HL-60 (cell line): ENCODE measurements around the gene ZDHHC9.

Experiments
- DNase-seq, 2 experiments: peaks; one replicate each; pipeline ENCODE4 v3.0.0-alpha.2; 2010 to 2020; ENCODE audit warnings: low read depth in 1 of 2, low spot score in 1 of 2
- H3K27ac ChIP-seq: fragments of 250-450 bp; sonication (Bioruptor Pico); replicated peaks from 2 replicates; pipeline ENCODE4 v1.5.1; 2020; ENCODE audit warnings: mild to moderate bottlenecking, moderate library complexity
- H3K27me3 ChIP-seq: fragments of 250-450 bp; sonication (Bioruptor Pico); 2 replicates; pipeline ENCODE4 v1.5.1; 2021; ENCODE audit warnings: mild to moderate bottlenecking, moderate library complexity; ENCODE audit not compliant: insufficient read depth, poor library complexity, severe bottlenecking
- H3K4me3 ChIP-seq: replicated peaks from 2 replicates; pipeline ENCODE4 v1.5.1; 2011; ENCODE audit warnings: mild to moderate bottlenecking, control low read depth, low read length; ENCODE audit not compliant: insufficient read depth
- GABPA ChIP-seq: IDR thresholded peaks from 2 replicates; pipeline ENCODE4 v1.6.1; 2012; ENCODE audit warnings: low read depth
- POLR2AphosphoS5 ChIP-seq: IDR thresholded peaks from 2 replicates; pipeline ENCODE4 v1.6.1; 2012; ENCODE audit warnings: low read depth
- REST ChIP-seq: IDR thresholded peaks from 2 replicates; pipeline ENCODE4 v1.6.1; 2012; ENCODE audit warnings: low read depth; ENCODE audit not compliant: insufficient replicate concordance
- SPI1 ChIP-seq: IDR thresholded peaks from 2 replicates; pipeline ENCODE4 v1.6.1; 2012; ENCODE audit warnings: low read depth, mild to moderate bottlenecking, borderline replicate concordance
- TF ChIP-seq, protein P1 (sequence below): IDR thresholded peaks from one replicate; pipeline ENCODE4 v1.5.1; 2011; ENCODE audit warnings: low read length, control low read depth, inconsistent platforms; ENCODE audit not compliant: insufficient read depth

Gene ZDHHC9

DNA sequence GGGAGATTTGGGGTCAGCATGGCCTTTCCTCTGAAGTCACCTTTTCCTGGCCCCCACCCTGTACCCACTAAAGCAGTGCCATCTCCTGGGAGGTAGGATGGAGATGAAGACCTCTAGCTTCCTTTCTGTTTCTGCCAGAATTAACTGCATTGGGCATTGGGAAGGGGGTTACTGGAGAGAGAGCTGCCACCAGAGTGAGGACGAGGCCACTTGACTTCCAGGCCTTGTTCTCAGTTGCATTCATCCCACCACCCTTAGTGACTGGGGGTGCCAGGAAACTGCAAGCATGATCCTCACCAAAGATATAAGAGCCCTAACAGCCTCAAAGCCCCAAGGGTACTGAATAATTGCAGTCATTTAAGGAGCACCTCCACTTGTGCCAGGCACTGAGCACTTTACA, 48.1 kb downstream of the ZDHHC9 start:
- TF ChIP-seq SPI1 (no peak), REST (no peak), POLR2AphosphoS5 (no peak; the same call in 1 of the 2 replicates), GABPA (no peak)
- TF ChIP-seq, protein P1, sequence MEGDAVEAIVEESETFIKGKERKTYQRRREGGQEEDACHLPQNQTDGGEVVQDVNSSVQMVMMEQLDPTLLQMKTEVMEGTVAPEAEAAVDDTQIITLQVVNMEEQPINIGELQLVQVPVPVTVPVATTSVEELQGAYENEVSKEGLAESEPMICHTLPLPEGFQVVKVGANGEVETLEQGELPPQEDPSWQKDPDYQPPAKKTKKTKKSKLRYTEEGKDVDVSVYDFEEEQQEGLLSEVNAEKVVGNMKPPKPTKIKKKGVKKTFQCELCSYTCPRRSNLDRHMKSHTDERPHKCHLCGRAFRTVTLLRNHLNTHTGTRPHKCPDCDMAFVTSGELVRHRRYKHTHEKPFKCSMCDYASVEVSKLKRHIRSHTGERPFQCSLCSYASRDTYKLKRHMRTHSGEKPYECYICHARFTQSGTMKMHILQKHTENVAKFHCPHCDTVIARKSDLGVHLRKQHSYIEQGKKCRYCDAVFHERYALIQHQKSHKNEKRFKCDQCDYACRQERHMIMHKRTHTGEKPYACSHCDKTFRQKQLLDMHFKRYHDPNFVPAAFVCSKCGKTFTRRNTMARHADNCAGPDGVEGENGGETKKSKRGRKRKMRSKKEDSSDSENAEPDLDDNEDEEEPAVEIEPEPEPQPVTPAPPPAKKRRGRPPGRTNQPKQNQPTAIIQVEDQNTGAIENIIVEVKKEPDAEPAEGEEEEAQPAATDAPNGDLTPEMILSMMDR, result no peak
- Histone ChIP-seq H3K27me3 (no peaks in the 10 kb centered on the region), H3K4me3 (no peak overlapping the region), H3K27ac (no peak overlapping the region)
- no peak for DNase-seq

DNA sequence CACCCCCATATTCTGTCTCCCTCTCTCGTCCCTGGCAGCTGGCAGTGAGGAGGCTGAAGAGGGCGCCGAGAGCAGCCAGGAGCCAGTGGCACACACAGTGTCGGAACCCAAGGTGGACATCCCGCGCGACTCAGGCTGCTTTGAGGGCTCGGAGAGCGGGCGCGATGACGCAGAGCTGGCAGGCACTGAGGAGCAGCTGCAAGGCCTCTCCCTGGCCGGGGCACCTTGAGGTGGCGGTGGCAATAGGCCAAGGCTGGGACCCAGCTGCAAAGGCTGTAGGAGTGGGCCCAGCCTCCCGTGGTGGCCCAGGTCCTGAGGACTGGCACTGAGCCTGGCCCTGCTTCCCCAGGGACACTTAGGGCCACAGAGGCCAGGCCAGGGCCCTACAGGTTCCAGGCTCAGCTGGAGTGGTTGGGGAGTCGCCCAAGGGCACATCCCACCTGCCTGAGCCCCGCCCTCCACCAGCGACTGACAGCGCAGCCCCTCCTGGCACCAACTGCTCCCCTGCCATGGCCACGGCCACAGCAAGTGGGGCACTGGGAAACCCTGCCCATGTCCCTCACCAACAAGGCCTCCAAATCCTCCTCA, 50.0 kb downstream of the ZDHHC9 start:
- TF ChIP-seq SPI1, result no peak
- TF ChIP-seq, protein P1, result no peak
- no peak for TF ChIP-seq POLR2AphosphoS5
- TF ChIP-seq GABPA, result no peak
- no peak for TF ChIP-seq REST
- Histone ChIP-seq H3K27me3 (no peaks in the 10 kb centered on the region), H3K4me3 (no peak overlapping the region), H3K27ac (no peak overlapping the region)
- DNase-seq, result no peak

DNA sequence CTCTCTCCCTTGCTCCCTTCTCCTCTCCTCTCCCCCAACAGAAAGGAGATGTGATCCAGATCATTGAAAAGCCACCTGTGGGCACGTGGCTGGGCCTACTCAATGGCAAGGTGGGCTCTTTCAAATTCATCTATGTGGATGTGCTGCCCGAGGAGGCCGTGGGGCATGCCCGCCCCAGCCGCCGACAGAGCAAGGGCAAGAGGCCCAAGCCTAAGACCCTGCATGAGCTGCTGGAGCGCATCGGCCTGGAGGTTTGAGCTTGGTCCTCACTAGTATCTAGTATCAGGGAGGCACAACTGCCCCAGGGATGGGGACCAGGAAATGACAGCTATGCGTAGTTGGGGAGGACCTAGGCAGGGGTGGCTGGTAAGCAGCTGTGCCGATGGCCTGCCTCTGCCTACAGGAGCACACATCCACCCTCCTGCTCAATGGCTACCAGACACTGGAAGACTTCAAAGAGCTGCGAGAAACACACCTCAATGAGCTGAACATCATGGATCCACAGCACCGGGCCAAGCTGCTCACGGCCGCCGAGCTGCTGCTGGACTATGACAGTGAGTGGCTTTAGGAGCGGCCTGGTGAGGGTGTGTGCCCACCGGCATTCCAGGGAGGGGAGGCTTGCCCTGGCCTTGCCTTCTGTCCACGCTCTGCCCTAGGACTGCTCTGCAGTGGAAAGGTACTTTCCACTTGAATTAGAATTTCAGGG, 50.9 kb downstream of the ZDHHC9 start:
- Histone ChIP-seq H3K27ac (no peak overlapping the region), H3K27me3 (no peaks in the 10 kb centered on the region), H3K4me3 (no peak overlapping the region)
- no peak for TF ChIP-seq POLR2AphosphoS5
- TF ChIP-seq, protein P1, result no peak
- no peak for TF ChIP-seq REST
- TF ChIP-seq SPI1, result no peak
- TF ChIP-seq GABPA, result no peak
- DNase-seq, result no peak
